ENCODE measurements around the gene PLCL2.

The PLCL2 gene

GRCh38 chr3:16910207-16910606, 25.5 kb downstream of the PLCL2 start:
- H3K4me3 ChIP-seq (ENCODE audit: low read depth, low read length) = no peak overlapping the region
- no peak for DNase-seq (ENCODE audit: low read depth)
- no peak for TF ChIP-seq POLR2A (IDR thresholded peaks at IDR 0.05; ENCODE audit: extremely low read depth, insufficient read length)
- TF ChIP-seq, protein P1, sequence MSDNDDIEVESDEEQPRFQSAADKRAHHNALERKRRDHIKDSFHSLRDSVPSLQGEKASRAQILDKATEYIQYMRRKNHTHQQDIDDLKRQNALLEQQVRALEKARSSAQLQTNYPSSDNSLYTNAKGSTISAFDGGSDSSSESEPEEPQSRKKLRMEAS (IDR thresholded peaks at IDR 0.05; ENCODE audit: low read depth, low read length) = no peak
- no peak for TF ChIP-seq MYC (IDR thresholded peaks at IDR 0.05; ENCODE audit: low read depth, low read length)
- TF ChIP-seq, protein P2, sequence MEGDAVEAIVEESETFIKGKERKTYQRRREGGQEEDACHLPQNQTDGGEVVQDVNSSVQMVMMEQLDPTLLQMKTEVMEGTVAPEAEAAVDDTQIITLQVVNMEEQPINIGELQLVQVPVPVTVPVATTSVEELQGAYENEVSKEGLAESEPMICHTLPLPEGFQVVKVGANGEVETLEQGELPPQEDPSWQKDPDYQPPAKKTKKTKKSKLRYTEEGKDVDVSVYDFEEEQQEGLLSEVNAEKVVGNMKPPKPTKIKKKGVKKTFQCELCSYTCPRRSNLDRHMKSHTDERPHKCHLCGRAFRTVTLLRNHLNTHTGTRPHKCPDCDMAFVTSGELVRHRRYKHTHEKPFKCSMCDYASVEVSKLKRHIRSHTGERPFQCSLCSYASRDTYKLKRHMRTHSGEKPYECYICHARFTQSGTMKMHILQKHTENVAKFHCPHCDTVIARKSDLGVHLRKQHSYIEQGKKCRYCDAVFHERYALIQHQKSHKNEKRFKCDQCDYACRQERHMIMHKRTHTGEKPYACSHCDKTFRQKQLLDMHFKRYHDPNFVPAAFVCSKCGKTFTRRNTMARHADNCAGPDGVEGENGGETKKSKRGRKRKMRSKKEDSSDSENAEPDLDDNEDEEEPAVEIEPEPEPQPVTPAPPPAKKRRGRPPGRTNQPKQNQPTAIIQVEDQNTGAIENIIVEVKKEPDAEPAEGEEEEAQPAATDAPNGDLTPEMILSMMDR (IDR thresholded peaks at IDR 0.05; ENCODE audit: low read depth, low read length) = no peak

- TF ChIP-seq, protein P2 (IDR thresholded peaks at IDR 0.05; ENCODE audit: low read depth, low read length) = no peak
- no peak for TF ChIP-seq MYC (IDR thresholded peaks at IDR 0.05; ENCODE audit: low read depth, low read length)
- TF ChIP-seq, protein P1 (IDR thresholded peaks at IDR 0.05; ENCODE audit: low read depth, low read length) = no peak
- TF ChIP-seq POLR2A (IDR thresholded peaks at IDR 0.05; ENCODE audit: extremely low read depth, insufficient read length) = no peak
- no peak for DNase-seq (ENCODE audit: low read depth)
- H3K4me3 ChIP-seq (ENCODE audit: low read depth, low read length) = no peak overlapping the region
These were observed 27.2 kb downstream of the PLCL2 start for GRCh38 chr3:16911916-16912315.

DNA sequence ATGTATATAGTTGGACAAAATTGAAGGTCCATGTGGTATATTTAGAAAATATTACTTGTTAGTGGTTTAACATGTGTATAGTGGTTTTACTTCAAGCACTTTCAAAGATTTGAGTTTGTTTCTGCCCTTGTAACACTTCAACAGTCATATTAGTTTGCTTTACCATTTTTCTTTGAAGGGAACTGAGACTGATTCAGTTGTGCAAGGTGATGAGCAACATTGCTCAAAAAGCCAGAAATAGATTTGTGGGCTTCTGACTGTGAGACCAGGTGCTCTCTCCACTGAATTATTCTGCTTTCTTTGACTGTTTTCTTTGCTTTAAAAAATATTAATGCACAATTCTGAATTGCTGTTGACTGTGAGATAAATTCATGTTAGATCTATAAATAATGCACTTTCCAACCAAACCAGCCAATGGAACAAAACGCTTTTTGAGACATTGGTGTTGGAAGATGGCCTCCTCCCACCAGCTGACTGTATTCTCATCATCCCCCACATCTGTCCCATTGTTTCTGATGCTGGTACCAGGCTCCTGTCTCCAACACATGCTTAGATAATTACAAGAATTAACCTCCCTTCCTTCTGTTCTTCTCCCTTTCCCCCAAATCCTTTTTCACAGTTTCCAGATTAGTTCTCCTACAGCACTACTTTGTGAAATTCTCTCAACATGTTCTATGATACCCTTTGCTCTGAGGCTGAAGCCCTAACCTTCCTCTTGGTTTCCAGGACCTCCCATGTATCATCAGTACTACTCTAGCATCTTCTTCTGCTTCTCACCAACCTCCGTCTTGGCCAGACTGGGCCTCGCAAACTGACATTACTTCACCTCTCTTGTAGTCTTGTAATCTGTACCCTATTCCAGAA, 27.9 kb downstream of the PLCL2 start:
- H3K4me3 ChIP-seq (ENCODE audit: low read depth, low read length) = no peak overlapping the region

DNA sequence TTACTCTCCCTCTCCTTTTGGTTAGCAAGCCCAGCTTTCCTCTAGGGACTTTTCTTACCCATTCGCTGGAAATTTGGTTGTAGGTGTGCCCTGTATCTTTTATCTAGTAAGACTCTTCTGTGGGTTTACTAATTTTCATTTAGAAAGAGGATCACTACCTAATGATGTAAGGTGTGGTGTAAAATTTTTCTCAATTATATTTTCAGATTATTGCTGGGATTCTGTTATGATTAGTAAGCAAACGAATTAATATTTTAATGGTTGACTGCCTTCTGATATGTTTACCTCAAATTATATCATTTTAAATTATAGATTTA, 28.5 kb downstream of the PLCL2 start:
- no peak for TF ChIP-seq POLR2A (IDR thresholded peaks at IDR 0.05; ENCODE audit: extremely low read depth, insufficient read length)
- TF ChIP-seq MYC (IDR thresholded peaks at IDR 0.05; ENCODE audit: low read depth, low read length) = no peak
- TF ChIP-seq, protein P2 (IDR thresholded peaks at IDR 0.05; ENCODE audit: low read depth, low read length) = no peak
- TF ChIP-seq, protein P1 (IDR thresholded peaks at IDR 0.05; ENCODE audit: low read depth, low read length) = no peak
- H3K4me3 ChIP-seq (ENCODE audit: low read depth, low read length) = no peak overlapping the region
- no peak for DNase-seq (ENCODE audit: low read depth)

More for the DNA sequence above, 27.9 kb downstream of the PLCL2 start:
- no peak for DNase-seq (ENCODE audit: low read depth)
- TF ChIP-seq MYC (IDR thresholded peaks at IDR 0.05; ENCODE audit: low read depth, low read length) = no peak
- TF ChIP-seq, protein P1 (IDR thresholded peaks at IDR 0.05; ENCODE audit: low read depth, low read length) = no peak
- TF ChIP-seq, protein P2 (IDR thresholded peaks at IDR 0.05; ENCODE audit: low read depth, low read length) = no peak
- no peak for TF ChIP-seq POLR2A (IDR thresholded peaks at IDR 0.05; ENCODE audit: extremely low read depth, insufficient read length)

DNA sequence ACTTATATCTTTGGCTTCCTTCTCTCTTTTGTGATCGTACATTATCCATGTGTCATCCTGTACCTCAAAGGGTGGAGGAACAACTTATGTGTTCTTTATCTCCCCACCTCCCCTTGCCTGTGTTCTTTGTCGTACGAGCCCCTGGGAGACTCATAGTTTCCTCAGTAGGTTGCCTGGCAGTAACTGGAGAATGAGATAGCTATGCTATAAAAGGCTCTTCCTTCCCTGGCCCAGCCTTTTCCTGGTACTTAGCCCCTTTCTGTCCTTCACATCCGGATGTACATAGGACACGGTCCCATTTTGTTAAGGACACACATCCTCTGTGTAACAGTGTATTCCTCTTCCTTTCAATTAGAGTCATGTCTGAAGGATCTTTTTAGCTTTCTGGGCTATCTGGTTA, 32.1 kb downstream of the PLCL2 start:
- no peak for DNase-seq (ENCODE audit: low read depth)
- H3K4me3 ChIP-seq (ENCODE audit: low read depth, low read length) = no peak overlapping the region
- TF ChIP-seq MYC (IDR thresholded peaks at IDR 0.05; ENCODE audit: low read depth, low read length) (no peak), POLR2A (IDR thresholded peaks at IDR 0.05; ENCODE audit: extremely low read depth, insufficient read length) (no peak)
- TF ChIP-seq, protein P1 (IDR thresholded peaks at IDR 0.05; ENCODE audit: low read depth, low read length) = no peak
- TF ChIP-seq, protein P2 (IDR thresholded peaks at IDR 0.05; ENCODE audit: low read depth, low read length) = no peak

All from NB4 (cell line).